ENCODE data around the gene SLC37A1.

The SLC37A1 gene

GRCh38 chr21:42615924-42616323, 102.3 kb downstream of the SLC37A1 start:
- H3K27ac ChIP-seq (replicated peaks): no peak overlapping the region
- no peak for DNase-seq (ENCODE audit: low read depth in 1 of 2, low spot score in 1 of 2)
- no peak overlapping the region for H3K4me3 ChIP-seq (replicated peaks; ENCODE audit: insufficient read depth, low read length)
- peaks cover 10% of the 10 kb centered on the region for H3K27me3 ChIP-seq (ENCODE audit: insufficient read depth, poor library complexity, severe bottlenecking)
- TF ChIP-seq POLR2AphosphoS5 (IDR thresholded peaks at IDR 0.05; ENCODE audit: low read depth) (no peak), SPI1 (IDR thresholded peaks at IDR 0.05; ENCODE audit: borderline replicate concordance, low read depth) (no peak), CTCF (IDR thresholded peaks at IDR 0.05; ENCODE audit: insufficient read depth, low read length) (no peak)

GRCh38 chr21:42616446-42616845, 102.8 kb downstream of the SLC37A1 start:
- no peak overlapping the region for H3K4me3 ChIP-seq (replicated peaks; ENCODE audit: insufficient read depth, low read length)
- TF ChIP-seq POLR2AphosphoS5 (IDR thresholded peaks at IDR 0.05; ENCODE audit: low read depth) (no peak), REST (IDR thresholded peaks at IDR 0.05; ENCODE audit: insufficient replicate concordance, low read depth) (no peak), SPI1 (IDR thresholded peaks at IDR 0.05; ENCODE audit: borderline replicate concordance, low read depth) (no peak), CTCF (IDR thresholded peaks at IDR 0.05; ENCODE audit: insufficient read depth, low read length) (no peak), GABPA (IDR thresholded peaks at IDR 0.05; ENCODE audit: low read depth) (no peak)
- DNase-seq (ENCODE audit: low read depth in 1 of 2, low spot score in 1 of 2): no peak
- peaks cover 10% of the 10 kb centered on the region for H3K27me3 ChIP-seq (ENCODE audit: insufficient read depth, poor library complexity, severe bottlenecking)
- H3K27ac ChIP-seq (replicated peaks): no peak overlapping the region

- H3K27me3 ChIP-seq (ENCODE audit: insufficient read depth, poor library complexity, severe bottlenecking): peaks cover 10% of the 10 kb centered on the region
- no peak overlapping the region for H3K27ac ChIP-seq (replicated peaks)
- TF ChIP-seq CTCF (IDR thresholded peaks at IDR 0.05; ENCODE audit: insufficient read depth, low read length) (no peak), SPI1 (IDR thresholded peaks at IDR 0.05; ENCODE audit: borderline replicate concordance, low read depth) (no peak), REST (IDR thresholded peaks at IDR 0.05; ENCODE audit: insufficient replicate concordance, low read depth) (no peak), GABPA (IDR thresholded peaks at IDR 0.05; ENCODE audit: low read depth) (no peak)
- no peak for DNase-seq (ENCODE audit: low read depth in 1 of 2, low spot score in 1 of 2)
- no peak overlapping the region for H3K4me3 ChIP-seq (replicated peaks; ENCODE audit: insufficient read depth, low read length)
Measured at GRCh38 chr21:42616941-42617340, 103.3 kb downstream of the SLC37A1 start.

- no peak for TF ChIP-seq REST (IDR thresholded peaks at IDR 0.05; ENCODE audit: insufficient replicate concordance, low read depth)
- no peak for TF ChIP-seq POLR2AphosphoS5 (IDR thresholded peaks at IDR 0.05; ENCODE audit: low read depth)
- no peak for TF ChIP-seq GABPA (IDR thresholded peaks at IDR 0.05; ENCODE audit: low read depth)
- TF ChIP-seq SPI1 (IDR thresholded peaks at IDR 0.05; ENCODE audit: borderline replicate concordance, low read depth): no peak
- TF ChIP-seq CTCF (IDR thresholded peaks at IDR 0.05; ENCODE audit: insufficient read depth, low read length): no peak
- Histone ChIP-seq H3K27me3 (ENCODE audit: insufficient read depth, poor library complexity, severe bottlenecking) (peaks cover 10% of the 10 kb centered on the region), H3K27ac (replicated peaks) (no peak overlapping the region), H3K4me3 (replicated peaks; ENCODE audit: insufficient read depth, low read length) (no peak overlapping the region)
- DNase-seq (ENCODE audit: low read depth in 1 of 2, low spot score in 1 of 2): no peak
Measured at GRCh38 chr21:42617486-42617885, 103.8 kb downstream of the SLC37A1 start.
